Activated CD8-positive, alpha-beta T cell treated with anti-CD3 and anti-CD28 coated beads, Interleukin-2, amount 10 ng/mL, durations not matched to agents 7 days and 5 days (primary cell): ENCODE results near the gene CACNB2. TPM values are rescaled to one million over a fixed set of nuclear protein-coding genes. Genes with fewer than 3 reads are reported as not detected.

Experiments
- ATAC-seq: fragments of 150-1000 bp; cut with Tn5 transposase; one replicate; pipeline ENCODE4 v1.10.0; 2021; ENCODE audit warnings: moderate library complexity
- CTCF ChIA-PET: fragments of 350-600 bp; sonication (Branson Sonifier 250); formaldehyde crosslinking; loops from one replicate; lab custom pipeline; 2021; ENCODE audit warnings: antibody characterized with exemption; lab: Charles Lee
- POLR2A ChIA-PET: fragments of 350-600 bp; sonication (Branson Sonifier 250); formaldehyde crosslinking; loops from one replicate; lab custom pipeline; 2021; ENCODE audit warnings: antibody characterized with exemption; lab: Charles Lee
- DNase-seq: peaks from one replicate; pipeline ENCODE4 v3.0.0-alpha.2; 2020
- H3K27ac Mint-ChIP-seq: one replicate; pipeline ENCODE4 v1.8.0; 2021; ENCODE audit warnings: mild to moderate bottlenecking, mixed read lengths
- H3K27me3 Mint-ChIP-seq: one replicate; pipeline ENCODE4 v1.8.0; 2021; ENCODE audit warnings: low read depth, mixed read lengths
- H3K36me3 Mint-ChIP-seq: one replicate; pipeline ENCODE4 v1.8.0; 2021; ENCODE audit warnings: low read depth, mixed read lengths
- H3K4me1 Mint-ChIP-seq: one replicate; pipeline ENCODE4 v1.8.0; 2021; ENCODE audit warnings: low read depth, mixed read lengths
- H3K4me3 Mint-ChIP-seq: one replicate; pipeline ENCODE4 v1.8.0; 2021; ENCODE audit warnings: mild to moderate bottlenecking, mixed read lengths
- H3K9me3 Mint-ChIP-seq: one replicate; pipeline ENCODE4 v1.8.0; 2022; ENCODE audit warnings: mixed read lengths; ENCODE audit not compliant: insufficient read depth
- total RNA-seq, 2 experiments: library from RNA; stranded (reverse); gene quantifications; one replicate each; pipeline ENCODE4 v1.2.3, GENCODE V29; 2021

CACNB2 gene
- total RNA-seq, 2 experiments from 2014 or later: not detected

- Mint-ChIP-seq H3K36me3 (no peaks in the 10 kb centered on the region), H3K9me3 (no peaks in the 10 kb centered on the region), H3K4me1 (no peaks in the 10 kb centered on the region), H3K4me3 (no peak overlapping the region), H3K27me3 (no peaks in the 10 kb centered on the region), H3K27ac (no peak overlapping the region)
- CTCF ChIA-PET: no interaction called here
- no peak for ATAC-seq
- DNase-seq: no peak
- POLR2A ChIA-PET: no interaction called here
These were observed 82.6 kb downstream of the CACNB2 start for GRCh38 chr10:18222866-18223265.

- POLR2A ChIA-PET: no interaction called here
- DNase-seq: no peak
- Mint-ChIP-seq H3K4me3 (no peak overlapping the region), H3K36me3 (no peaks in the 10 kb centered on the region), H3K27ac (no peak overlapping the region), H3K9me3 (no peaks in the 10 kb centered on the region), H3K4me1 (no peaks in the 10 kb centered on the region), H3K27me3 (no peaks in the 10 kb centered on the region)
- ATAC-seq: no peak
- CTCF ChIA-PET: no interaction called here
These were observed 83.7 kb downstream of the CACNB2 start for GRCh38 chr10:18223898-18224297.

- ChIA-PET POLR2A (no interaction called here), CTCF (no interaction called here)
These were observed 84.6 kb downstream of the CACNB2 start for GRCh38 chr10:18224626-18225445.

GRCh38 chr10:18226336-18226735, 86.1 kb downstream of the CACNB2 start:
- Mint-ChIP-seq H3K9me3 (no peaks in the 10 kb centered on the region), H3K27me3 (no peaks in the 10 kb centered on the region), H3K27ac (no peak overlapping the region), H3K4me3 (no peak overlapping the region), H3K4me1 (no peaks in the 10 kb centered on the region), H3K36me3 (no peaks in the 10 kb centered on the region)
- ChIA-PET POLR2A (no interaction called here), CTCF (no interaction called here)
- ATAC-seq: no peak
- no peak for DNase-seq

More at GRCh38 chr10:18224626-18225445, 84.6 kb downstream of the CACNB2 start:
- no peaks in the 10 kb centered on the region for H3K4me1 Mint-ChIP-seq
- no peaks in the 10 kb centered on the region for H3K27me3 Mint-ChIP-seq
- DNase-seq: no peak
- H3K4me3 Mint-ChIP-seq: no peak overlapping the region
- no peak overlapping the region for H3K27ac Mint-ChIP-seq
- H3K36me3 Mint-ChIP-seq: no peaks in the 10 kb centered on the region
- ATAC-seq: no peak
- no peaks in the 10 kb centered on the region for H3K9me3 Mint-ChIP-seq

- H3K4me1 Mint-ChIP-seq: no peaks in the 10 kb centered on the region
These were observed 89.6 kb downstream of the CACNB2 start for GRCh38 chr10:18229826-18230225.

GRCh38 chr10:18230794-18231193, 90.6 kb downstream of the CACNB2 start:
- no peaks in the 10 kb centered on the region for H3K4me1 Mint-ChIP-seq
- no peak overlapping the region for H3K27ac Mint-ChIP-seq
- ChIA-PET CTCF (no interaction called here), POLR2A (no interaction called here)
- ATAC-seq: no peak
- no peaks in the 10 kb centered on the region for H3K36me3 Mint-ChIP-seq
- no peak overlapping the region for H3K4me3 Mint-ChIP-seq
- DNase-seq: no peak
- H3K9me3 Mint-ChIP-seq: no peaks in the 10 kb centered on the region
- no peaks in the 10 kb centered on the region for H3K27me3 Mint-ChIP-seq

More at GRCh38 chr10:18229826-18230225, 89.6 kb downstream of the CACNB2 start:
- Mint-ChIP-seq H3K27ac (no peak overlapping the region), H3K9me3 (no peaks in the 10 kb centered on the region), H3K27me3 (no peaks in the 10 kb centered on the region), H3K4me3 (no peak overlapping the region), H3K36me3 (no peaks in the 10 kb centered on the region)
- ATAC-seq (no peak), DNase-seq (no peak)
- POLR2A ChIA-PET: no interaction called here
- CTCF ChIA-PET: no interaction called here

- CTCF ChIA-PET: no interaction called here
These were observed 91.3 kb downstream of the CACNB2 start for GRCh38 chr10:18231480-18231879.

GRCh38 chr10:18233775-18234174, 93.6 kb downstream of the CACNB2 start:
- H3K27ac Mint-ChIP-seq: no peak overlapping the region
- POLR2A ChIA-PET: no interaction called here
- no peaks in the 10 kb centered on the region for H3K27me3 Mint-ChIP-seq
- no peak overlapping the region for H3K4me3 Mint-ChIP-seq
- no peaks in the 10 kb centered on the region for H3K9me3 Mint-ChIP-seq
- no peaks in the 10 kb centered on the region for H3K36me3 Mint-ChIP-seq
- H3K4me1 Mint-ChIP-seq: no peaks in the 10 kb centered on the region
- CTCF ChIA-PET: no interaction called here
- no peak for DNase-seq
- ATAC-seq: no peak

More at GRCh38 chr10:18231480-18231879, 91.3 kb downstream of the CACNB2 start:
- Mint-ChIP-seq H3K4me1 (no peaks in the 10 kb centered on the region), H3K4me3 (no peak overlapping the region), H3K9me3 (no peaks in the 10 kb centered on the region), H3K27me3 (no peaks in the 10 kb centered on the region), H3K27ac (no peak overlapping the region), H3K36me3 (no peaks in the 10 kb centered on the region)
- no peak for DNase-seq
- ATAC-seq: no peak
- POLR2A ChIA-PET: no interaction called here

GRCh38 chr10:18235477-18235876, 95.3 kb downstream of the CACNB2 start:
- ChIA-PET CTCF (no interaction called here), POLR2A (no interaction called here)
- Mint-ChIP-seq H3K27me3 (no peaks in the 10 kb centered on the region), H3K4me1 (no peaks in the 10 kb centered on the region), H3K9me3 (no peaks in the 10 kb centered on the region), H3K27ac (no peak overlapping the region), H3K36me3 (no peaks in the 10 kb centered on the region), H3K4me3 (no peak overlapping the region)
- DNase-seq: no peak
- no peak for ATAC-seq

- no peaks in the 10 kb centered on the region for H3K9me3 Mint-ChIP-seq
These were observed 96.5 kb downstream of the CACNB2 start for GRCh38 chr10:18236756-18237155.

GRCh38 chr10:18238870-18239485, 98.8 kb downstream of the CACNB2 start:
- ChIA-PET CTCF (no interaction called here), POLR2A (no interaction called here)
- no peak for ATAC-seq
- Mint-ChIP-seq H3K9me3 (no peaks in the 10 kb centered on the region), H3K27ac (no peak overlapping the region), H3K4me3 (no peak overlapping the region), H3K4me1 (no peaks in the 10 kb centered on the region), H3K36me3 (no peaks in the 10 kb centered on the region), H3K27me3 (no peaks in the 10 kb centered on the region)
- DNase-seq: no peak

More at GRCh38 chr10:18236756-18237155, 96.5 kb downstream of the CACNB2 start:
- Mint-ChIP-seq H3K4me1 (no peaks in the 10 kb centered on the region), H3K27me3 (no peaks in the 10 kb centered on the region), H3K4me3 (no peak overlapping the region), H3K27ac (no peak overlapping the region), H3K36me3 (no peaks in the 10 kb centered on the region)
- no peak for ATAC-seq
- ChIA-PET CTCF (interaction anchor here (0.6 kb wide), 1 partner anchor 15 kb away, joined by 3 read pairs; no protein-coding TSS in a partner anchor), POLR2A (no interaction called here)
- DNase-seq: no peak

GRCh38 chr10:18240185-18240882, 100.1 kb downstream of the CACNB2 start:
- ChIA-PET POLR2A (no interaction called here), CTCF (no interaction called here)
- H3K4me3 Mint-ChIP-seq: no peak overlapping the region
- H3K4me1 Mint-ChIP-seq: no peaks in the 10 kb centered on the region
- H3K36me3 Mint-ChIP-seq: no peaks in the 10 kb centered on the region
- H3K27me3 Mint-ChIP-seq: no peaks in the 10 kb centered on the region
- no peak overlapping the region for H3K27ac Mint-ChIP-seq
- H3K9me3 Mint-ChIP-seq: no peaks in the 10 kb centered on the region
- ATAC-seq (no peak), DNase-seq (no peak)
